ENCODE results near the gene VPREB3.

The VPREB3 gene

GRCh38 chr22:23754220-23754919 lies at the start of gene VPREB3:
TSS of gene VPREB3 (minus strand) at chr22:23754425. CDS start at chr22:23754363, 62 bp downstream.
- intact Hi-C loops (cut with DNase I) = no loop called here
- DNase-seq = no peak

- intact Hi-C loops (cut with DNase I) = no loop called here
- DNase-seq = no peak
These were observed 49.0 kb upstream of the VPREB3 start for GRCh38 chr22:23803001-23803819.

- intact Hi-C loops (cut with DNase I) = no loop called here
- no peak for DNase-seq
These were observed 47.7 kb upstream of the VPREB3 start for GRCh38 chr22:23801886-23802377.

- intact Hi-C loops (cut with DNase I) = no loop called here
- no peak for DNase-seq
These were observed 47.1 kb upstream of the VPREB3 start for GRCh38 chr22:23801238-23801821.

GRCh38 chr22:23800297-23801237 lies 46.3 kb upstream of the VPREB3 start:
- intact Hi-C loops (cut with DNase I) = no loop called here
- DNase-seq = no peak

GRCh38 chr22:23796461-23796860 lies 42.2 kb upstream of the VPREB3 start:
- DNase-seq = no peak
- intact Hi-C loops (cut with DNase I) = no loop called here

GRCh38 chr22:23793326-23793725 lies 39.1 kb upstream of the VPREB3 start:
- intact Hi-C loops (cut with DNase I) = no loop called here
- no peak for DNase-seq

- intact Hi-C loops (cut with DNase I) = no loop called here
- DNase-seq = no peak
These were observed 37.8 kb upstream of the VPREB3 start for GRCh38 chr22:23791738-23792645.

- intact Hi-C loops (cut with DNase I) = no loop called here
- DNase-seq = no peak
These were observed 36.9 kb upstream of the VPREB3 start for GRCh38 chr22:23790819-23791737.

GRCh38 chr22:23789638-23790037 lies 35.4 kb upstream of the VPREB3 start:
- intact Hi-C loops (cut with DNase I) = no loop called here
- DNase-seq = peak in 6 of 42 donors; percentile 28 to 68 (median 46)

GRCh38 chr22:23789121-23789520 lies 34.9 kb upstream of the VPREB3 start:
- intact Hi-C loops (cut with DNase I) = no loop called here
- no peak for DNase-seq

- no peak for DNase-seq
- intact Hi-C loops (cut with DNase I) = no loop called here
These were observed 33.7 kb upstream of the VPREB3 start for GRCh38 chr22:23787910-23788309.

- DNase-seq = no peak
- intact Hi-C loops (cut with DNase I) = no loop called here
These were observed 33.3 kb upstream of the VPREB3 start for GRCh38 chr22:23787600-23787896.

GRCh38 chr22:23786752-23787599 lies 32.8 kb upstream of the VPREB3 start, which contains the start of gene SMARCB1:
TSS of gene SMARCB1 (plus strand) at chr22:23786966. CDS start at chr22:23787170, 204 bp downstream.
- intact Hi-C loops (cut with DNase I) = no loop called here
- peak; percentile 73 to 94 (median 87) for DNase-seq

GRCh38 chr22:23786261-23786710 lies 32.1 kb upstream of the VPREB3 start:
- peak in 1 of 42 donors; percentile 35 for DNase-seq
- intact Hi-C loops (cut with DNase I) = no loop called here

- DNase-seq = no peak
- intact Hi-C loops (cut with DNase I) = no loop called here
These were observed 30.0 kb upstream of the VPREB3 start for GRCh38 chr22:23784215-23784732.
